Psoas muscle (tissue), 8 donors: Measurements from ENCODE around the gene PLXNA4. TPM values are rescaled to one million over a fixed set of nuclear protein-coding genes. Genes with fewer than 3 reads are reported as not detected.

ENCODE experiments used
- ATAC-seq, 4 donors: fragments of 200-7000 bp; cut with Tn5 transposase; one replicate each; pipeline ENCODE4 v1.9.1; 2020; ENCODE audit warnings: moderate library complexity in 3 of 4, mild to moderate bottlenecking in 2 of 4
- DNase-seq, 2 donors: peaks; one replicate each; pipeline ENCODE4 v3.0.0-alpha.2; 2020
- H3K27ac ChIP-seq: fragments of 200-600 bp; one replicate; pipeline ENCODE4 v1.8.0; 2022
- H3K27me3 ChIP-seq, 3 donors: fragments of 200-600 bp in 1 of 3; one replicate each; pipeline versions ENCODE4 v1.6.1 to v1.8.0; 2013 to 2022; ENCODE audit warnings: low read length in 2 of 3, mild to moderate bottlenecking in 2 of 3, moderate library complexity in 1 of 3; ENCODE audit not compliant: insufficient read depth in 3 of 3
- H3K36me3 ChIP-seq, 2 donors: fragments of 200-600 bp in 1 of 2; one replicate each; pipeline versions ENCODE4 v1.6.1 to v1.8.0; 2013 to 2022; ENCODE audit warnings: low read depth in 1 of 2, mild to moderate bottlenecking in 1 of 2, moderate library complexity in 1 of 2; ENCODE audit not compliant: insufficient read depth in 1 of 2
- H3K4me1 ChIP-seq: fragments of 200-600 bp; one replicate; pipeline ENCODE4 v1.8.0; 2022
- H3K4me3 ChIP-seq: fragments of 200-600 bp; one replicate; pipeline ENCODE4 v1.8.0; 2022; ENCODE audit warnings: mild to moderate bottlenecking
- H3K9me3 ChIP-seq: fragments of 200-600 bp; one replicate; pipeline ENCODE4 v1.8.0; 2022
- WGBS, 3 donors: extraction: QIAGEN DNeasy Blood & Tissue Kit; methylation state at CpG; one replicate each; pipeline versions ENCODE4 v1.1.6 to v1.1.7; 2013; 5-methylcytosine and 5-hydroxymethylcytosine counted together
- intact Hi-C, 2 donors: fragments of 100-400 bp; cut with DNase I; formaldehyde crosslinking; loops; one replicate each; pipeline versions ENCODE4 v1.11.0 to v1.14.2; 2022
- polyA plus RNA-seq, 3 donors: library from polyadenylated mRNA; stranded (reverse); fragments of 200-250 nt; gene quantifications; one replicate each; pipeline ENCODE4 v1.2.3, GENCODE V29; 2013
- total RNA-seq, 4 donors: library from RNA; stranded (reverse); fragmentation: NEBNext Ultra II Directional in 2 of 4; extraction: Animal tissue kit (Norgen Biotek cat#: 25700) in 2 of 4; gene quantifications; one replicate each; pipeline versions ENCODE4 v1.2.1 to v1.2.4, GENCODE V29; 2021 to 2023
- TF ChIP-seq, protein P1 (sequence below): fragments of 200-600 bp; IDR thresholded peaks from one replicate; pipeline ENCODE4 v1.8.0; 2022; ENCODE audit warnings: antibody characterized with exemption
- donor health status: healthy with polysubstance abuse.
- donor health status: DM: no; HTN: no; CAD: no; lungs with moderate emphysema.
- donor health status: Bipolar disorder and iron deficiency.
- donor health status: healthy.
- donor health status: DM: yes; HTN: yes; CAD: no.
- donor health status: DM: no; HTN: no; CAD: no.
- donor health status: DM: no; HTN: no; CAD: no.
- donor health status: DM: yes; HTN: yes; CAD: no.

The PLXNA4 gene
- total and polyA plus RNA-seq, 7 donors = 0.15 to 2.5 (median 0.88) TPM

DNA sequence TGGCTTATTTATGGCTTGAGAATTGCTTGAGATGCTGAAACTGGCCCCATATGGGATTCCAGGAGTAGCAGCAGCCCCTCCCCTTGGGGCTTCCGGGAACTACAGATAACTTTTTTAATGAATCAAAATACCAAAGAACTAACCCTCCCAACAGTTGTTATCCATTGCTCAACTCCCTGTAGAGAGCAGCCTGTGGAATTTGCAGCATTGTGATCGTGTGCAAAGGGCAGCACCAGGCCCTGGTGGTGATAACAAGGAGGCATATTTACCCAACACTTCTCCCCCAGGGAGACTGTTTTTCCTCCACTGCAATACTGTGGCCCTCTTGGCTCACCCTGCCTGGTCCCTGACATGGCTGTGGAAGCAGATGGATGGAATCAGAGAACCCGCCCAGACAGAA is 196.2 kb downstream of the PLXNA4 start:
- no peaks in the 10 kb centered on the region for H3K9me3 ChIP-seq
- TF ChIP-seq, protein P1, sequence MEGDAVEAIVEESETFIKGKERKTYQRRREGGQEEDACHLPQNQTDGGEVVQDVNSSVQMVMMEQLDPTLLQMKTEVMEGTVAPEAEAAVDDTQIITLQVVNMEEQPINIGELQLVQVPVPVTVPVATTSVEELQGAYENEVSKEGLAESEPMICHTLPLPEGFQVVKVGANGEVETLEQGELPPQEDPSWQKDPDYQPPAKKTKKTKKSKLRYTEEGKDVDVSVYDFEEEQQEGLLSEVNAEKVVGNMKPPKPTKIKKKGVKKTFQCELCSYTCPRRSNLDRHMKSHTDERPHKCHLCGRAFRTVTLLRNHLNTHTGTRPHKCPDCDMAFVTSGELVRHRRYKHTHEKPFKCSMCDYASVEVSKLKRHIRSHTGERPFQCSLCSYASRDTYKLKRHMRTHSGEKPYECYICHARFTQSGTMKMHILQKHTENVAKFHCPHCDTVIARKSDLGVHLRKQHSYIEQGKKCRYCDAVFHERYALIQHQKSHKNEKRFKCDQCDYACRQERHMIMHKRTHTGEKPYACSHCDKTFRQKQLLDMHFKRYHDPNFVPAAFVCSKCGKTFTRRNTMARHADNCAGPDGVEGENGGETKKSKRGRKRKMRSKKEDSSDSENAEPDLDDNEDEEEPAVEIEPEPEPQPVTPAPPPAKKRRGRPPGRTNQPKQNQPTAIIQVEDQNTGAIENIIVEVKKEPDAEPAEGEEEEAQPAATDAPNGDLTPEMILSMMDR = no peak
- DNase-seq (no peak), ATAC-seq (peak; percentile 21 to 63 (median 45))
- H3K4me1 ChIP-seq = no peaks in the 10 kb centered on the region
- H3K4me3 ChIP-seq = no peak overlapping the region
- H3K27me3 ChIP-seq = peaks cover 0 to 7% (median 0%) of the 10 kb centered on the region in 3 donors
- WGBS, 3 donors = 49 to 57% (median 52%) methylated on average over 3 of the region's 3 CpGs
- intact Hi-C loops = no loop called here
- H3K36me3 ChIP-seq = no peaks in the 10 kb centered on the region
- no peak overlapping the region for H3K27ac ChIP-seq

DNA sequence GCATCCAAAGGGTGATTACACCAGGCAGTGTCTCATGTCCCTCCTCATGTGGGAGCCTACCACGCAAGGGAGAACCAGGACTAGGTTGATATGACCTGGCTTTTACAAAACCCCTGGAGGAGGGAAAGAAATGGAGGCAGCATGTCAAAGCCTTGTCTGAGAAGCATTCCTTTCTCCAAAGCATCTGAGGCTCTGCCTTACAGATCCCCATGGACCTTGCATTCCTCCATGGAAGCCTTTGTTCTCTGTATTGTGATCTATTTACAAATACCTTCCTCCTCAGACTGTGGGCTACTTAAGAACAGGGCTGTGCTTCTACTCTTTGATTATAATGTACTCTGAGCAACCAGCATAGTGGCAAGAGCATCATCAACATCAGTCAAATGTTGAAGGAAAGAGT is 197.0 kb downstream of the PLXNA4 start:
- no peak overlapping the region for H3K27ac ChIP-seq
- H3K4me3 ChIP-seq = no peak overlapping the region
- H3K27me3 ChIP-seq = peaks cover 0 to 7% (median 0%) of the 10 kb centered on the region in 3 donors
- TF ChIP-seq, protein P1 = no peak
- WGBS, 3 donors = 88 to 96% (median 94%) methylated on average over 1 of the region's 1 CpG
- ATAC-seq = no peak
- no peaks in the 10 kb centered on the region for H3K9me3 ChIP-seq
- H3K36me3 ChIP-seq = no peaks in the 10 kb centered on the region
- DNase-seq = no peak
- intact Hi-C loops = no loop called here
- no peaks in the 10 kb centered on the region for H3K4me1 ChIP-seq

DNA sequence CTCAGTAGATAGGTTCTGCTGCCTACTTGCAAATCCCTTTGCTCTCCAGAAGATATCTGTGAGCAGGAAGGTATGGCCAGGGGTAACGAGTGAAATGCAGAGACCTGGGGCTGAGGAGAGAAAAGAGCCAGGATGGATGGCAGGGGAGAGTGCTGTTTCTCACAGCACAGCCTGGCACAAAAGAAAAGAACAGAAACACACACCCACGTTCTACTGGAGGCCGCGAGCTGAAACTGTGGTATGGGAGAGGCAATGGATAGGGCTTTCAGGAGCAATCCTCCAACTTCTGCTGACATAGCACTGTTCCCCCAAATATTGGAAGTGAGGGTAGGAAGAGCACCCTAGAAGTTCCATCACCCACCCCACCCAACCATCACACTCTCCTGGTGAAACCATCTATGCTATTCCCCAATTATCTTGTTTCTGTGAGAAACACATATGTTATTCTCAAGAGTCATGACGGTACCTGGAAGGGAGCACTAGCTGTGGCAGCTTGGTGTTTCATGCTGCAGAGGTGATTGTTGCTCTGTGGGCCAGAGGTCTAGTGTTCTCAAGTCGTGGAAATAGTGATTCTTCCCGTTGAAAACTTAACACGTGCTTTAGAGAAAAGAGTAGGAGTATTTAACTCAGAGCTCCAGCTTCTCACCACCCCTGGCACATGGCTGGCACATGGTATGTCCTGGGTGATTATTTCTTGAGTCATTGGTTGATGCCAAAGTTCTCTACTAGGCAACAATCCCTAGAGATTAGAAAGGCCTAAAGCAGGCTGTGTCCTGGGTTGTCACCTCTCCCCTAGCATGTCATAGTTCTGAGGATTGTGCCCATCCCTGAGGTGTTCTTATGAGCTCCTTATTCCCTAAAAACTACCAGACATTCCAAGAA is 198.3 kb downstream of the PLXNA4 start:
- intact Hi-C loops = no loop called here

DNA sequence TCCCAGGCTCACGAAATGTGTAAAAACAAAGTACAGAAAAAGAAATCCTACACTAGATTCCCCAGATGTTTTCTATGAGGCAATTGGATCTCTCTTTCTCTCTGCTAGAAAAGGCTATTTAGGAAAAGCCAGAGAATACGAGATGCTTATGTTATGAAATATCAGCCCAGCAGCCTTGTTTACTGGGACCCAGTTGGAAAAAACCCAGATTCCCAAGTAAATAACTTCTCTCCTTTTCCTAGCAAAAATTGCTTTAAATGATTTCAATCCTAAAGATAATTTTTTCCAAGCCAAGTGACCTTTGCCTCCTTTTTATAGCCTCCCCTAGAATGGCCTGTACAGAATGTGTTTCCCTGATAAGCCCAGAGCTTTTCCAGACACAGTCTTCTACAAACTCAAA is 199.3 kb downstream of the PLXNA4 start:
- Histone ChIP-seq H3K4me3 (no peak overlapping the region), H3K4me1 (no peaks in the 10 kb centered on the region), H3K27ac (no peak overlapping the region), H3K9me3 (no peaks in the 10 kb centered on the region), H3K27me3 (peaks cover 0 to 7% (median 0%) of the 10 kb centered on the region in 3 donors), H3K36me3 (no peaks in the 10 kb centered on the region)
- WGBS, 3 donors = 61 to 71% (median 64%) methylated on average over 2 of the region's 2 CpGs
- intact Hi-C loops = no loop called here
- no peak for DNase-seq
- TF ChIP-seq, protein P1 = no peak
- ATAC-seq = no peak

More for the DNA sequence above, 198.3 kb downstream of the PLXNA4 start:
- 89 to 95% (median 90%) methylated on average over 8 of the region's 8 CpGs for WGBS, 3 donors
- Histone ChIP-seq H3K36me3 (no peaks in the 10 kb centered on the region), H3K4me3 (no peak overlapping the region), H3K9me3 (no peaks in the 10 kb centered on the region), H3K27ac (no peak overlapping the region), H3K27me3 (peaks cover 0 to 7% (median 0%) of the 10 kb centered on the region in 3 donors), H3K4me1 (no peaks in the 10 kb centered on the region)
- ATAC-seq = no peak
- no peak for DNase-seq
- TF ChIP-seq, protein P1 = no peak
